Adrenal gland (tissue), 12 donors: Measurements from ENCODE around the gene RET. TPM values are rescaled to one million over a fixed set of nuclear protein-coding genes. Genes with fewer than 3 reads are reported as not detected.
A peak's percentile ranks its signal among the peaks of the same experiment; 100 is the strongest.

Experiments used
- DNase-seq, 7 donors: peaks; one replicate each; pipeline ENCODE4 v3.0.0-alpha.2; 2019 to 2020
- H3K27ac ChIP-seq, 5 donors: fragments of 200-600 bp; sonication (generic) in 4 of 5; 1 replicate in 3 of 5; 2 replicates in 2 of 5; pipeline versions ENCODE4 v1.5.1 to v1.8.0; 2016 to 2020; ENCODE audit warnings: mild to moderate bottlenecking in 1 of 5
- H3K27me3 ChIP-seq: fragments of 200-600 bp; 2 replicates; pipeline ENCODE4 v1.8.0; 2021
- H3K36me3 ChIP-seq, 2 donors: fragments of 200-600 bp; replicated peaks in 1 of 2; 1 replicate in 1 of 2; 2 replicates in 1 of 2; pipeline versions ENCODE4 v1.5.1 to v1.8.0; 2018 to 2022
- H3K4me1 ChIP-seq, 2 donors: fragments of 200-600 bp; replicated peaks in 1 of 2; 1 replicate in 1 of 2; 2 replicates in 1 of 2; pipeline versions ENCODE4 v1.5.1 to v1.8.0; 2018 to 2021
- H3K4me3 ChIP-seq, 4 donors: fragments of 200-600 bp; sonication (generic) in 3 of 4; one replicate each; pipeline ENCODE4 v1.5.1; 2016 to 2018
- H3K9me3 ChIP-seq, 3 donors: fragments of 200-600 bp; sonication (generic) in 1 of 3; replicated peaks in 1 of 3; 1 replicate in 2 of 3; 2 replicates in 1 of 3; pipeline versions ENCODE4 v1.5.1 to v1.8.0; 2016 to 2021
- POLR2A ChIP-seq, 2 donors: fragments of 450-650 bp; IDR thresholded peaks; one replicate each; pipeline ENCODE4 v1.6.1; 2017; ENCODE audit warnings: antibody characterized with exemption in 2 of 2, mild to moderate bottlenecking in 2 of 2, moderate library complexity in 1 of 2
- WGBS, 4 donors: extraction: QIAGEN DNeasy Blood & Tissue Kit in 2 of 4; methylation state at CpG; one replicate each; pipeline versions ENCODE4 v1.1.5 to v1.1.7; 2013 to 2017; 5-methylcytosine and 5-hydroxymethylcytosine counted together
- intact Hi-C, 2 donors: fragments of 100-400 bp; cut with DNase I; formaldehyde crosslinking; loops; one replicate each; pipeline versions ENCODE4 v1.14.1 to v1.15.0; 2022 to 2023
- polyA plus RNA-seq, 3 donors: library from polyadenylated mRNA; stranded (reverse); fragments of 200-250 nt in 2 of 3; fragments of 350-450 nt in 1 of 3; fragmentation: Illumina TruSeq in 1 of 3; extraction: RNeasy Lipid Tissue Mini Kit (QIAGEN cat#74804) in 1 of 3; gene quantifications; one replicate each; pipeline ENCODE4 v1.2.3, GENCODE V29; 2013 to 2014
- total RNA-seq, 9 donors: library from RNA; depleted of rRNA in 4 of 9; stranded (reverse); fragments of >200 nt in 4 of 9; fragments of 120-200 nt in 1 of 9; fragmentation: NEBNext Ultra II Directional in 1 of 9; extraction: Animal tissue kit (Norgen Biotek cat#: 25700) in 1 of 9; gene quantifications; one replicate each; pipeline versions ENCODE4 v1.1.0 to v1.2.4, GENCODE V29; 2013 to 2023
- TF ChIP-seq, protein P1 (sequence below), 6 experiments: fragments of 450-650 bp in 4 of 6; fragments of 200-600 bp in 2 of 6; sonication (generic) in 1 of 6; IDR thresholded peaks; 1 replicate in 5 of 6; 2 replicates in 1 of 6; pipeline versions ENCODE4 v1.5.1 to v1.8.0; 2016 to 2021; ENCODE audit warnings: antibody characterized with exemption in 6 of 6, mild to moderate bottlenecking in 2 of 6, moderate library complexity in 1 of 6
- donor health status: healthy with polysubstance abuse.
- donor health status: Bipolar disorder and iron deficiency.
- donor health status: DM: yes; HTN: yes; CAD: no.
- donor health status: DM: no; HTN: no; CAD: no.
- donor health status: DM: no; HTN: no; CAD: no.
- donor health status: DM: yes; HTN: yes; CAD: no.

Gene RET
- total and polyA plus RNA-seq, 12 donors: 1.6 to 43.6 (median 6.0) TPM

DNA sequence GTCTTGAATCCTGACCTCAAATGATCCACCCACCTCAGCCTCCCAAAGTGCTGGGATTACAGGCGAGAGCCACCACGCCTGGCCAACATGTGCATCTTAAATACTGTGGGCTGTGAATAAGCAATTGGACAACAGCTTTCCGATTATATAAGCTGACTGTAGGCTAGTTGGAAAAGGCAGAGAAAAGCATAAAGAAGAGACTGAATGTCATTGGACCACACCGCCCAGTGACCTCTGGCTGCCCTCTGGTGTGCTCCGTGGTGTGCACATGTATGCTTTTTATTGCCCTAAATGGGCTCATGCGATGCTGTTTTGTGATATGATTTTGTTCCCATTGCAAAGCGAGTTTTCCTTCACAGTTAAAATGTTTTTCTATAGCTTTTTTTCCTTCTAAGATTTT lies 46.0 kb downstream of the RET start:
- Histone ChIP-seq H3K27ac (no peak overlapping the region), H3K9me3 (no peaks in the 10 kb centered on the region), H3K4me3 (no peak overlapping the region), H3K36me3 (no peaks in the 10 kb centered on the region), H3K4me1 (no peaks in the 10 kb centered on the region), H3K27me3 (no peaks in the 10 kb centered on the region)
- 86 to 96% (median 91%) methylated on average over 7 of the region's 7 CpGs for WGBS, 4 donors
- intact Hi-C loops: no loop called here
- DNase-seq: peak in 1 of 7 donors; percentile 23
- TF ChIP-seq, protein P1, sequence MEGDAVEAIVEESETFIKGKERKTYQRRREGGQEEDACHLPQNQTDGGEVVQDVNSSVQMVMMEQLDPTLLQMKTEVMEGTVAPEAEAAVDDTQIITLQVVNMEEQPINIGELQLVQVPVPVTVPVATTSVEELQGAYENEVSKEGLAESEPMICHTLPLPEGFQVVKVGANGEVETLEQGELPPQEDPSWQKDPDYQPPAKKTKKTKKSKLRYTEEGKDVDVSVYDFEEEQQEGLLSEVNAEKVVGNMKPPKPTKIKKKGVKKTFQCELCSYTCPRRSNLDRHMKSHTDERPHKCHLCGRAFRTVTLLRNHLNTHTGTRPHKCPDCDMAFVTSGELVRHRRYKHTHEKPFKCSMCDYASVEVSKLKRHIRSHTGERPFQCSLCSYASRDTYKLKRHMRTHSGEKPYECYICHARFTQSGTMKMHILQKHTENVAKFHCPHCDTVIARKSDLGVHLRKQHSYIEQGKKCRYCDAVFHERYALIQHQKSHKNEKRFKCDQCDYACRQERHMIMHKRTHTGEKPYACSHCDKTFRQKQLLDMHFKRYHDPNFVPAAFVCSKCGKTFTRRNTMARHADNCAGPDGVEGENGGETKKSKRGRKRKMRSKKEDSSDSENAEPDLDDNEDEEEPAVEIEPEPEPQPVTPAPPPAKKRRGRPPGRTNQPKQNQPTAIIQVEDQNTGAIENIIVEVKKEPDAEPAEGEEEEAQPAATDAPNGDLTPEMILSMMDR (IDR thresholded peaks at IDR 0.05): no peak
- no peak for TF ChIP-seq POLR2A (IDR thresholded peaks at IDR 0.05)

DNA sequence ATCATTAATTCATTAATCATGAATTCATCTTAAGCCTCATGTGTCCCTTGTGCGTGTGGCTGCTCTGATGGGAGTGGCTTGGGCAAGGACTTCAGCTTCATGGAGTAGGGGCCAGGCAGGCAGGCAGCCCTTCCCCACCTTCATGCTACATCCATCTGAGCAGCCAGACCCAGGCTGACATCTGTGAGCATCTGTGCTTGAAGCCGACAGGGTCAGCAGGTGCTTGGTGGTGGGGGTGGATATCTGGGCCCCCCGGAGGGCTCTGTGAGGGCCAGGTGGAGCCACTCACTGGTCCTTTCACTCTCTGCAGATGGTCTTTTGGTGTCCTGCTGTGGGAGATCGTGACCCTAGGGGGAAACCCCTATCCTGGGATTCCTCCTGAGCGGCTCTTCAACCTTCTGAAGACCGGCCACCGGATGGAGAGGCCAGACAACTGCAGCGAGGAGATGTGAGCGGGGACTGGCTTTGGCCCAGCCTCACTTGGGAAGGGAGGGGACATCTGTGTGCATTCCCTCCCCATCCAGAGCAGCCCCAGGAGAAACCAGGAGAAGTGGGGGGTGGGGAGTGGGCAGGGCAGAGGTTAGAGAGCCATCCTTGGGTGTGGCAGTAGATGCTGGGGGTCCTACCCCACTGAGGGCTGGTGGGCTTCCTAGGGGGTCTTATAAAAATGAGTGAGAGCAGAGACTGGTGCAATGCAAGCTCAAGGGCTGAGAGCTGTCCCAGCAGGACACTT lies 46.7 kb downstream of the RET start:
- Histone ChIP-seq H3K4me1 (no peaks in the 10 kb centered on the region), H3K36me3 (no peaks in the 10 kb centered on the region), H3K27ac (no peak overlapping the region), H3K9me3 (no peaks in the 10 kb centered on the region), H3K4me3 (no peak overlapping the region), H3K27me3 (no peaks in the 10 kb centered on the region)
- WGBS, 4 donors: 75 to 94% (median 82%) methylated on average over 5 to 9 of the region's 9 CpGs
- intact Hi-C loops: no loop called here
- TF ChIP-seq, protein P1 (IDR thresholded peaks at IDR 0.05): no peak
- TF ChIP-seq POLR2A (IDR thresholded peaks at IDR 0.05): no peak
- peak in 4 of 7 donors; percentile 2 to 43 (median 9) for DNase-seq

DNA sequence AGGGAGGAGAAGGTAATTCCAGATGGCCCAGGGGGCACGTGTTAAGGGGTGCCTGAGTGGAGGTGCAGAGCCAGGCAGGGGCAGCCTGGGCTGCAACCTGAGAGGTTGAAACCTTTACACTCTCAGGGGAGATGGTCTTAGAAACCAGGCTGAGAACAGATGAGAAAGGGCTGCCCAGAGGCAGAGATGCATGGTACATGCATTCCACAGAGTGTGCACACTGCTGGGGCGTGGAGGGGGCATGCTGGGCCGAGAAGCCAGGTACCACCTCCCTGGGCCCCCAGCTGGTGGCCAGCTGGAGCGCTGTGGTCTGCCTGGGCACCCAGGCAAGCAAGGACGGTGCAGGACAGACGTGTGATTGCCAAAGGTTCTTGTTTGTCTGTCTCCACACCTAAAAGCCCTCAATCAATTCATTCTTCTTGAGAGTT lies 47.2 kb downstream of the RET start:
- no peaks in the 10 kb centered on the region for H3K27me3 ChIP-seq
- WGBS, 4 donors: 86 to 91% (median 87%) methylated on average over 5 to 6 of the region's 6 CpGs
- H3K36me3 ChIP-seq: no peaks in the 10 kb centered on the region
- no peaks in the 10 kb centered on the region for H3K4me1 ChIP-seq
- intact Hi-C loops: no loop called here
- H3K27ac ChIP-seq: no peak overlapping the region
- no peak overlapping the region for H3K4me3 ChIP-seq
- H3K9me3 ChIP-seq: no peaks in the 10 kb centered on the region
- no peak for TF ChIP-seq POLR2A (IDR thresholded peaks at IDR 0.05)
- TF ChIP-seq, protein P1 (IDR thresholded peaks at IDR 0.05): no peak
- DNase-seq: peak in 4 of 7 donors; percentile 2 to 23 (median 9)

DNA sequence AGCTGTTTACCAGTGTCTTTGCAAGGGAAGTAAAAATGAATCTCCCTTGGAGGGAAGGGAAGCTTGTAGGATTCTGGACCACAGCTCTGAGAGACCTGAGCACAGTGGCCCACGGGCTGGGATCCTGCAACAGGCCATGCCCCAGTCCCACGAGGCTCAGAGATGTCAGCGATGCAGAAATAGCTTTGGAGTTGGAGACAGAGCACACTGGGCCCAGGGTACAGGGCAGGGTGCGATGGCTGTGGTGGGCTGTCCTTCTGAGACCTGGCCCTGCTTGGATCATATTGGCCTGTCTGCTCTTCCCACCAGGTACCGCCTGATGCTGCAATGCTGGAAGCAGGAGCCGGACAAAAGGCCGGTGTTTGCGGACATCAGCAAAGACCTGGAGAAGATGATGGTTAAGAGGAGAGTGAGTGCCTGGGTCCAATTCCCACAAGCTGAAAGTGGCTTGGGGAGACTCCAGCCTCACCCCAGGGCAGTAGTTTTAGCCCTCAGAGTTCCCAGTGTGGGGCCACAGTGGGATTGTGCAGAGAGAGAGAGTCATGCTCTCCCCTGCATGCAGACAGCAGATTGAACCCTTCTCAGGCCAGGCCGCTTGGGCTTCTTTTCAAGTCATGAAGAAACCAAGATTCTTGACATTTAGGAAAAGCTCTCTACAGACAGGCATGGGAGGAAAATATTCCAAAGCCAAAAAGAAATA lies 47.9 kb downstream of the RET start:
- intact Hi-C loops: no loop called here
- DNase-seq: peak in 4 of 7 donors; percentile 1 to 33 (median 6)

More for the DNA sequence above, 47.9 kb downstream of the RET start:
- Histone ChIP-seq H3K9me3 (no peaks in the 10 kb centered on the region), H3K27me3 (no peaks in the 10 kb centered on the region), H3K4me1 (no peaks in the 10 kb centered on the region), H3K27ac (no peak overlapping the region), H3K4me3 (no peak overlapping the region), H3K36me3 (no peaks in the 10 kb centered on the region)
- TF ChIP-seq, protein P1 (IDR thresholded peaks at IDR 0.05): no peak
- no peak for TF ChIP-seq POLR2A (IDR thresholded peaks at IDR 0.05)
- 86 to 94% (median 91%) methylated on average over 9 of the region's 9 CpGs for WGBS, 4 donors
